PFSK-1 (cell line): ENCODE data around the gene C10orf95.

Source experiments
- FOXP2 ChIP-seq: optimal IDR thresholded peaks from 2 replicates; pipeline ENCODE3; 2011; ENCODE audit warnings: borderline replicate concordance, control low read depth, inconsistent platforms; ENCODE audit not compliant: insufficient read depth; ENCODE audit errors: extremely low read length, extremely low read depth
- POLR2AphosphoS5 ChIP-seq: IDR thresholded peaks from 2 replicates; pipeline ENCODE4 v1.6.1; 2012; ENCODE audit warnings: low read depth, mild to moderate bottlenecking, control low read depth, low read length, moderate library complexity
- REST ChIP-seq, 2 experiments: IDR thresholded peaks; 2 replicates each; pipeline versions ENCODE4 v1.6.1 to v1.8.0; 2011 to 2012; ENCODE audit warnings: low read depth in 2 of 2, low read length in 2 of 2, control low read depth in 1 of 2, inconsistent platforms in 1 of 2, mild to moderate bottlenecking in 1 of 2, moderate library complexity in 1 of 2; ENCODE audit not compliant: insufficient read depth in 1 of 2
- SIN3A ChIP-seq: IDR thresholded peaks from 2 replicates; pipeline ENCODE4 v1.6.1; 2012; ENCODE audit warnings: mild to moderate bottlenecking, low read length, moderate library complexity, borderline replicate concordance; ENCODE audit not compliant: insufficient read depth
- TAF1 ChIP-seq: IDR thresholded peaks from 2 replicates; pipeline ENCODE4 v1.6.1; 2012; ENCODE audit warnings: low read length, control low read depth, borderline replicate concordance; ENCODE audit not compliant: insufficient read depth

Gene C10orf95

GRCh38 chr10:102420714-102421506 is 30.4 kb downstream of the C10orf95 start, which contains the start of gene FBXL15:
Gene FBXL15 (plus strand): TSS chr10:102420836. CDS start chr10:102421130, 294 bp downstream.
- TF ChIP-seq FOXP2 (peak; percentile 60), TAF1 (peak; percentile 78; the same call in 1 of the 2 replicates), REST (IDR thresholded peaks at IDR 0.05; ENCODE audit: insufficient read depth in 1 of 2, low read depth in 2 of 2, low read length in 2 of 2) (peak; percentile 31 to 49; a peak in 2 of 4 replicates), POLR2AphosphoS5 (peak; percentile 61; the same call in 1 of the 2 replicates), SIN3A (no peak)

DNA sequence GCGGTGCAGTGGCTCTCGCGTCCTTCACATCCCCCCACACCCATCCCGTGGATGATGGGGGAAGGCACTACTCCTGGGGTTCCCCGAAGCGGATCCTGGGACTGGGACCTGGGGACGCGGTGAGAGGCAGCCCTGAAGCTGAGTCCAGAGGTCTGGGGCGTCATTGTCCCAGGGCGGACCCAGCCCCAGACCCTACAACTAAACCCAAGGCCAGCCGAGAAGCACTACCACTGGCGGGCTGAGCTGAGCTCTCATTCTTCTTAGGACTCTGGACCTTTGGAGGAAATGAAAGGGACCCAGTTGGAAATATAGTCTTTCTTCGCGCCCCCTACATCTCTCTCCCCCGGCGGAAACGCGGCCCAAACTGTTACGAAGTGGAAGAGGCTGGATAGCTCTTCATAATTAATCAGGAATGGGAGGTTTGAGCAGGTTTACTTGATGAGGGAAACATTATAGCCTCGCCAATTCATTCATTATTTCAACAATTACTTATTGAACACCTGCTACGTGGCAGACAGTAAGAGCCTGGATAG is 31.1 kb downstream of the C10orf95 start:
- TF ChIP-seq POLR2AphosphoS5 (no peak), REST (IDR thresholded peaks at IDR 0.05; ENCODE audit: insufficient read depth in 1 of 2, low read depth in 2 of 2, low read length in 2 of 2) (peak in 1 of 2 experiments; percentile 78; a peak in 2 of 4 replicates), TAF1 (no peak)

DNA sequence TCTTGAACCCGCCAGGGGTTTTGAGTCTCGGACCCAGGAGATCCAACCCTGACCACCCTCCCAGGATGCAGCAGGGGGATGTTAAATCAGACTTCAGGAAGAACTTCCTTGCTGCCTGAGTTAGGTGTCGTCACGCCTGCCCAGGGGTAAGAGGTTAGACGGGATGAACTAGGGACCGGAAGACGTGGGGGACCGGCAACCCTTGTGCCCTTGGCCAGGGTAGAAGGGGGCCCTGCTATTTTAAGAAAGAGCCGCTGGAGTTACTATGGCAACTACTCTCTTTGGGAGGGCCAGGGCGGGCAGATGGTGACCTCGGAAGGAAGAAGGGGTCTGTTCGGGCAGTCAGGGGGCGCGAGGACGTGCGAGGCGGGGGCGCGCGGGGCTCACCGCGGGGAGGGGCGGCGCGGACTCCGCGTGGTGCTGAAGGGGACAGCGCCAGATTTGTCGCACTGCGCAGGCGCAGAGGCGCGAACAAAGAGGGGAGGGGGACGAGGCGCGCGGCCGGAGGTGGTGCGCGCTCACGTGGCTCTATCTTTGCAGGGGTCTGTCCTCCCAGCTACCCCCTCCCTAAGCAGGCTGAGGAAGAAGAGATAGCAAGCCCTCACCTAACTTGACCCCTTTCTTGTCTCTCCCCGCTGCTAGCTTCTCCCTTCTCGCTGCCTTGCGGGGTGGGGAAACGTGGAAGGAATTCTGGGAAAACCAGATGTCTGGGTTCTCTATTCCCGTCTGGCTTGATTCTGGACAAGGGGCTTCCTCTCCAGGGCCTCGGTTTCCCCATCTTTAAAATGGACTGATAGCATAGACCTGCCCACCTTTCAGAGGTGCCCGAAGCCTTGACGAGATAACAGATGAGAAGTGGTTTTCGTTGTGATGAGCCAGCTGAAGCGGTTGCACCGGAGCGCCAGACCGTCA is 31.8 kb downstream of the C10orf95 start:
- TF ChIP-seq REST (IDR thresholded peaks at IDR 0.05; ENCODE audit: insufficient read depth in 1 of 2, low read depth in 2 of 2, low read length in 2 of 2) (peak; percentile 96), SIN3A (no peak)

- no peak for TF ChIP-seq POLR2AphosphoS5
- no peak for TF ChIP-seq SIN3A
- TF ChIP-seq TAF1 = no peak
- TF ChIP-seq FOXP2 = no peak
- TF ChIP-seq REST (IDR thresholded peaks at IDR 0.05; ENCODE audit: insufficient read depth in 1 of 2, low read depth in 2 of 2, low read length in 2 of 2) = no peak
Observed at GRCh38 chr10:102418622-102419268, 32.6 kb downstream of the C10orf95 start, which contains the start of gene PSD. Gene PSD (minus strand): TSS chr10:102418785. CDS start chr10:102417038, 1,747 bp downstream.
